IPS-18c (cell line): Measurements from ENCODE around the gene PTN.
"Not testable (repeated sequence)": the region's sequence is repeated elsewhere in the genome, so short reads cannot be mapped to it uniquely, and the experiment has no call there.

Experiments used
- H3K4me3 ChIP-seq: 2 replicates; pipeline ENCODE4 v1.7.0; 2013; ENCODE audit warnings: low read depth, mild to moderate bottlenecking, low read length, moderate library complexity; ENCODE audit not compliant: insufficient read depth
- H3K9me3 ChIP-seq: one replicate; pipeline ENCODE4 v1.6.1; 2013; ENCODE audit warnings: mild to moderate bottlenecking, low read length, moderate library complexity; ENCODE audit not compliant: control insufficient read depth, insufficient read depth

The PTN gene

DNA sequence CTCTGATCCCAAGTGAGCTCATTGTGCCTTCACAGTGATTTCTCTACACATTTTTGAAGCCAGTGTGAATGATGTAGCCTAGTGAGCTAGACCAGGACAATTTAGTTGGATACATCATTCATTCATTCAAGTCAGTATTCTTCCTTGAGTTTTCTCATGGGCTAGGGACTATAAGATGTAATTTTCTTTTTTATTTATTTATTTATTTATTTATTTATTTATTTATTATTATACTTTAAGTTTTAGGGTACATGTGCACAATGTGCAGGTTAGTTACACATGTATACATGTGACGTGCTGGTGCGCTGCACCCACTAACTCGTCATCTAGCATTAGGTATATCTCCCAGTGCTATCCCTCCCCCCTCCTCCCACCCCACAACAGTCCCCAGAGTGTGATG is 104.3 kb downstream of the PTN start:
- H3K9me3 ChIP-seq, H3K4me3 ChIP-seq: not testable (repeated sequence)

- Histone ChIP-seq H3K9me3 (no peaks in the 10 kb centered on the region), H3K4me3 (no peak overlapping the region)
Observed at GRCh38 chr7:137235434-137235833, 108.1 kb downstream of the PTN start.

GRCh38 chr7:137231167-137231566 is 112.4 kb downstream of the PTN start:
- Histone ChIP-seq H3K4me3 (no peak overlapping the region), H3K9me3 (no peaks in the 10 kb centered on the region)

DNA sequence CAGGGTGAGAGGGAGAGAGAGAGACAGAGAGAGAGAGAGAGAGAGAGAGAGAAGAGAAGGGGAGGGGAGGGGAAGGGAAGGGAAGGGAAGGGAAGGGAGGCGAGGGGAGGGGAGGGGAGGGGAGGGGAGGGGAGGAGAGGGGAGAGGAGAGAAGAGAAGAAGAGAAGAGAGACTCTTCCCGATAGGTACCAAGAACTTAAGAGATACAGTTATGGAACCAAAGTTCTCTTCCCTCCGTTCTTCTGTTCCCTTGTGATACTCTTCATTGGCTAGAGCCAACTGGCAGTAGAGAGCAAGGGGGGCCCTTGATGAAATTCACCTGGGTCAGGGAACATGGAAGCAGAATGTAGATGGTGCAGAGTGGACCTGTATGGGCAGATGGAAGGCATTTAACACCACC is 122.1 kb downstream of the PTN start:
- Histone ChIP-seq H3K9me3 (peaks cover 3% of the 10 kb centered on the region), H3K4me3 (no peak overlapping the region)

DNA sequence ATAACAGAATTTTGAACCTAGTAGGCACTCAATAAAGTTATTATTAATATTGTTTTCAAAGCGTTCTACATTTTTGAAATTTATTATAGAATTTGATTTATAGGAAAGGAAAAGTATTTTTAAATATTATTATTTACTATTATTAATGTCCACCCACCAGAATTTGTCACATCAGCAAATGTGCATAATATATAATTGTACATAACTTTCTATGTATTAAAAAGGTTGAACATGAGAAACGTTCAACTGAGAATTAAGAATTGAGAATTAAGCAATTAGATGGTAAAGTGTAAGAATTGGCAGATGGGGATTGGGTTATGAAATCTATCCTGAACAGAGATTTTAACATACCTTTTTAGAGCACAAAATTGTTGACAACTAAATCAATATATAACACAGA is 129.8 kb downstream of the PTN start:
- Histone ChIP-seq H3K4me3 (no peak overlapping the region), H3K9me3 (peaks cover 3% of the 10 kb centered on the region)

DNA sequence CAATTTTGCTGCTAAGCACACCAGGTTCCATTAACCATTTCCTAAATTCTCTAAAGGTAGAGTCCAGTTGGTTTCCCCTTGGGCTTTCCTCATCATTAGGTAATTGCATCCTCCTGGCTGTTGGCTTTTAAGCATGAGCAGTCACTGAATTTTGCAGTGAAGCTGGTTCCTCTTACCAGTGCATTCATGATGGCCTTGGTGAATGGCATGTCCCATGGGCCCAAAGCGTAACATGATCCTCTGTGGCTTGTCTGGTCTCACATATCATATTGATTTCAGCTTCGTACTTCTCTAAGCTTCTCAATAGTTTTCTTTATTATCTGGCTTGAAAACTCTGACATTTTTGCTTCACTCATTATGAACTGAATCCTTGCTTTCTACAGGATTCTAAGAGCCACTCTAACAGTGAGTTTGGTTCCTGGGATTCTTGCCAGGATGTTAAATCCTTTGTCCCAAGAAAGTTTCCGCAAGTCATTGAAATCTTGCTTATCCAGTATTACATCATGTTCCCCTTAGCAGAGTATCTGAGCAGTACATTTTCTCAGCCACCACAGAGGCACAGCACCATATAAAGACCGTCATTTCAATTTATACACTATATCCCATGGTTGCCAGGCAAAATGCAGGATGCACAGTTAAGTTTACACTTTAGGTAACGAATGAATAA is 134.2 kb downstream of the PTN start:
- Histone ChIP-seq H3K4me3 (no peak overlapping the region), H3K9me3 (no peaks in the 10 kb centered on the region)

GRCh38 chr7:137206770-137207169 is 136.8 kb downstream of the PTN start:
- no peaks in the 10 kb centered on the region for H3K9me3 ChIP-seq
- H3K4me3 ChIP-seq, result no peak overlapping the region

DNA sequence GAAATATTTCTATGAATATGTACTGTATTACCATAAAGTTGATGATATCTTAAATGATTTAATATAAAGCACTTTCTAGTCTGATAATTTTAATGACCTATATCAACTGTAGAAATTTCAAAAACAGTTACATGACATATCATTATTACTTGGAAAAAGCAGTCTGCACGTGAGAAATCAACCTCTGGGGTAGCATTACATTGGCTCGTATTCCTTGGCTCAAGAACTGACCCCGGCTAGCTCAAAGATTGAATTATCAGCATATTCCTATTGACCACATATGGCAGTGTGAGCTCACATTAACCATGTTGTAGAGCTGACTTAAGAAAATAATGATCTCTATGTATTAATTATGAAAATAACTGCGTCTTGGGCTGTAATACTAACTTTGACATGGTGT is 139.3 kb downstream of the PTN start:
- Histone ChIP-seq H3K9me3 (no peaks in the 10 kb centered on the region), H3K4me3 (no peak overlapping the region)

GRCh38 chr7:137203351-137203750 is 140.2 kb downstream of the PTN start:
- Histone ChIP-seq H3K4me3 (no peak overlapping the region), H3K9me3 (no peaks in the 10 kb centered on the region)

DNA sequence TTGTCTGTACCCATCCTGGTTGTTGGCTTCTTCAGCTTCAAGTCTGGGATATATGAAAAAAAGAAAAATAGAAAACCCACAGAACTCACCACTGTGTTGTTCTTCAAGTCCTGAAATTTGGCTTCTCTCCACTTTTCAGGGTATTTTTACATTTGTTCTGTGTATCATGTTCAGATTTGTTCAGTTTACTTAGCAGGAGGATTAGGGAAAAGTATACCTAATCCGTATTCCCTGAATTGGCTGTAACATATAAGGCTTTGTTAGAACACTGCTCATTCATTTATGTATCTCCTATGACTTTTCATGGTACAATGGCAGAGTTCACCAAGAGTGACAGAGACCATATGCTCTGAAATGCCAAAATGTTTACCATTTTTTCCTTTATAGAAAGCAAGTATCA is 146.9 kb downstream of the PTN start:
- Histone ChIP-seq H3K4me3 (no peak overlapping the region), H3K9me3 (no peaks in the 10 kb centered on the region)

GRCh38 chr7:137195996-137196395 is 147.5 kb downstream of the PTN start:
- Histone ChIP-seq H3K9me3 (no peaks in the 10 kb centered on the region), H3K4me3 (no peak overlapping the region)

DNA sequence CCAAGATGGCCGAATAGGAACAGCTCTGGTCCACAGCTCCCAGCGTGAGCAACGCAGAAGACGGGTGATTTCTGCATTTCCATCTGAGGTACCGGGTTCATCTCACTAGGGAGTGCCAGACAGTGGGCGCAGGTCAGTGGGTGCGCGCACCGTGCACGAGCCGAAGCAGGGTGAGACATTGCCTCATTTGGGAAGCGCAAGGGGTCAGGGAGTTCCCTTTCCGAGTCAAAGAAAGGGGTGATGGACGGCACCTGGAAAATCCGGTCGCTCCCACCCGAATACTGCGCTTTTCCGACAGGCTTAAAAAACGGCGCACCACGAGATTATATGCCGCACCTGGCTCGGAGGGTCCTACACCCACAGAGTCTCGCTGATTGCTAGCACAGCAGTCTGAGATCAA is 161.9 kb downstream of the PTN start:
- not testable (repeated sequence) for H3K9me3 ChIP-seq, H3K4me3 ChIP-seq
